GM12865 (cell line): ENCODE results near the gene GJC2.

Experiments
- DNase-seq: peaks from one replicate; pipeline ENCODE4 v3.0.0; 2010; ENCODE audit warnings: low read depth
- H3K4me3 ChIP-seq: 2 replicates; pipeline ENCODE4 v1.5.1; 2011; ENCODE audit warnings: mild to moderate bottlenecking, low read depth, low read length, control low read depth
- TF ChIP-seq, protein P1 (sequence below): IDR thresholded peaks from 2 replicates; pipeline ENCODE4 v1.5.1; 2011; ENCODE audit warnings: low read length, control low read depth, low read depth, inconsistent platforms; ENCODE audit not compliant: insufficient read depth; ENCODE audit errors: missing control alignments

GJC2 gene

DNA sequence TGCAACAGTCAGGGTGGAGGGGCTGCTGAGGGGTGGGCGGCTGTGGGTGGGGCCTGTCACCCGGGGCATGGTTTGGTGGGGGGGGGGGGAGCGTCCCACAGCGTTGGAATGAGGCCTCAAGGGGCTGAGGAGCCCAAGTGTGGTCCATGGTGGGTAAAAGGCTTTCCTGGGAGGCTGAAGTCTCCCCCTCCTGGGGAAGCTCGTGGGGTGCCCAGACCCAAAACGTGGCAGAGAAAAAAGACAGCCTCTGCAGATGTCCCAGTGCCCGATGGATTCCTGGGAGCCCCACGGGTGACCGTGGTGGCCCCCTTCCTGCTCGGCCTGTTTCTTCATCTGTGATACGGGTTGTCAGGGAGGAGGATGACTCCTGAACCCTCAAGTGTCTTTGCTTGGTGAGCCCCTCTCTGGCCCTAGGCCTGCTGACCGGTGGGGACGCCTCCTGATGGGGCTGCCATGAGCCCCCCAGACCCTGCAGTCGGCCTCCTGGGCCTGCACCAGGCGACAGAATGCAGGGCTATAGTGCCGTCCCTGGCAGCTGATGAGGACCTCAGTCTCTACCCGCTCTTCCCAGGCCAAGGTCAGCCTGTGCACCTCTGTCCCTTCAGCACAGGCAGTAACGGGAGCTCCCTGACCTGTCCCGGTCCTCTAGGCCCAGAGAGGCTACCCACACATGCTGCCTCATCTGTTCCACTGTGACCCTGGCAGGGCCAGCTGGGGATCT is 59.3 kb downstream of the GJC2 start:
- TF ChIP-seq, protein P1, sequence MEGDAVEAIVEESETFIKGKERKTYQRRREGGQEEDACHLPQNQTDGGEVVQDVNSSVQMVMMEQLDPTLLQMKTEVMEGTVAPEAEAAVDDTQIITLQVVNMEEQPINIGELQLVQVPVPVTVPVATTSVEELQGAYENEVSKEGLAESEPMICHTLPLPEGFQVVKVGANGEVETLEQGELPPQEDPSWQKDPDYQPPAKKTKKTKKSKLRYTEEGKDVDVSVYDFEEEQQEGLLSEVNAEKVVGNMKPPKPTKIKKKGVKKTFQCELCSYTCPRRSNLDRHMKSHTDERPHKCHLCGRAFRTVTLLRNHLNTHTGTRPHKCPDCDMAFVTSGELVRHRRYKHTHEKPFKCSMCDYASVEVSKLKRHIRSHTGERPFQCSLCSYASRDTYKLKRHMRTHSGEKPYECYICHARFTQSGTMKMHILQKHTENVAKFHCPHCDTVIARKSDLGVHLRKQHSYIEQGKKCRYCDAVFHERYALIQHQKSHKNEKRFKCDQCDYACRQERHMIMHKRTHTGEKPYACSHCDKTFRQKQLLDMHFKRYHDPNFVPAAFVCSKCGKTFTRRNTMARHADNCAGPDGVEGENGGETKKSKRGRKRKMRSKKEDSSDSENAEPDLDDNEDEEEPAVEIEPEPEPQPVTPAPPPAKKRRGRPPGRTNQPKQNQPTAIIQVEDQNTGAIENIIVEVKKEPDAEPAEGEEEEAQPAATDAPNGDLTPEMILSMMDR = no peak
- no peak overlapping the region for H3K4me3 ChIP-seq
- DNase-seq = no peak
